ENCODE results near the gene PDGFB. TPM values are rescaled to one million over a fixed set of nuclear protein-coding genes. Genes with fewer than 3 reads are reported as not detected.

Gene PDGFB
- total and polyA plus RNA-seq, 9 of the 15 experiments (the other 6 are each of a cell fraction or from before 2014, with no cell fraction given), result 0.07 to 4.0 (median 0.48) TPM; not detected in 1

GRCh38 chr22:39229688-39230260, 15.0 kb downstream of the PDGFB start:
- TF ChIP-seq KDM4B (IDR thresholded peaks at IDR 0.05; ENCODE audit: borderline replicate concordance in 2 of 2, low read depth in 1 of 2), result no peak
- TF ChIP-seq ETV5 (CRISPR knock-in tag; IDR thresholded peaks at IDR 0.05; ENCODE audit: low read depth), result no peak
- TF ChIP-seq GATA2 (CRISPR knock-in tag; IDR thresholded peaks at IDR 0.05), result no peak
- peak; percentile 78 for TF ChIP-seq ZFP36 (IDR thresholded peaks at IDR 0.05; ENCODE audit: low read depth, low read length, partially characterized antibody)
- TF ChIP-seq ZNF347 (CRISPR knock-in tag; IDR thresholded peaks at IDR 0.05; ENCODE audit: low read depth), result no peak
- TF ChIP-seq ZNF707 (CRISPR knock-in tag; conservative IDR thresholded peaks at IDR 0.05), result no peak
- ATAC-seq, result no peak
- no peak for FAIRE-seq

More at GRCh38 chr22:39229688-39230260, 15.0 kb downstream of the PDGFB start:
- Histone ChIP-seq H2AFZ (ENCODE audit: low read depth, low read length) (no peak overlapping the region), H3K27me3 (ENCODE audit: control insufficient read depth in 2 of 2, insufficient read depth in 2 of 2, low read length in 2 of 2) (no peaks in the 10 kb centered on the region), H3K79me2 (ENCODE audit: control insufficient read depth, insufficient read depth, low read length) (no peaks in the 10 kb centered on the region), H3K9me3 (replicated peaks; ENCODE audit: control insufficient read depth, insufficient read depth, low read depth, low read length) (no peaks in the 10 kb centered on the region), H3K4me2 (ENCODE audit: insufficient read depth, low read length) (no peak overlapping the region), H3K27ac (ENCODE audit: extremely low read depth, low read depth, low read length) (no peak overlapping the region), H3K4me3 (no peak overlapping the region), H3K36me3 (ENCODE audit: control insufficient read depth, insufficient read depth, low read length) (no peaks in the 10 kb centered on the region), H3K4me1 (replicated peaks in 1 of 2; ENCODE audit: control insufficient read depth in 2 of 2, insufficient read depth in 2 of 2, low read length in 2 of 2) (peaks cover 0 to 28% of the 10 kb centered on the region in 2 experiments; a peak in 3 of 5 replicates), H3K9ac (ENCODE audit: insufficient read depth in 1 of 2, low read depth in 2 of 2, low read length in 2 of 2) (peak overlapping the region in 1 of 2 experiments; percentile 45; a peak in 1 of 4 replicates), H3K9me1 (ENCODE audit: control insufficient read depth, insufficient read depth, low read length) (no peaks in the 10 kb centered on the region), H4K20me1 (replicated peaks; ENCODE audit: control insufficient read depth, insufficient read depth, low read length) (no peaks in the 10 kb centered on the region)
- DNase-seq (ENCODE audit: extremely low read depth in 1 of 4, low spot score in 3 of 4), result no peak
- in situ Hi-C loops (cut with MboI) (no loop called here), intact Hi-C loops (cut with micrococcal nuclease) (no loop called here)
- ChIA-PET POLR2A (interaction anchor here (0.6 to 1.5 kb wide), 4 partner anchors 7 to 81 kb away, joined by 3 to 5 read pairs (median 3); no protein-coding TSS in a partner anchor), CTCF (ENCODE audit: low intra/inter-chr PET ratio) (no interaction called here)
- BruUV-seq (replicated peaks), result no TSS peak
- WGBS (ENCODE audit: insufficient coverage, low coverage, missing lambda C conversion rate), result 63% methylated on average over 4 of the region's 14 CpGs

Measured in K562 (cell line).